GM19468 (cell line): ENCODE results near the gene CEMIP.

Experiments used
- ATAC-seq: cut with Tn5 transposase; IDR thresholded peaks from one replicate; pipeline ENCODE4 v1.9.1; 2021; ENCODE audit warnings: mild to moderate bottlenecking, moderate library complexity, moderate number of reproducible peaks; ENCODE audit not compliant: unreplicated experiment; ENCODE audit errors: extremely low read depth

CEMIP gene

GRCh38 chr15:80816049-80816653, 37.0 kb downstream of the CEMIP start:
- ATAC-seq: no peak

GRCh38 chr15:80816936-80817335, 37.8 kb downstream of the CEMIP start:
- ATAC-seq: no peak

GRCh38 chr15:80817901-80818300, 38.7 kb downstream of the CEMIP start:
- no peak for ATAC-seq

- no peak for ATAC-seq
These were observed 39.8 kb downstream of the CEMIP start for GRCh38 chr15:80819001-80819400.

- ATAC-seq: no peak
These were observed 40.9 kb downstream of the CEMIP start for GRCh38 chr15:80820092-80820491.

GRCh38 chr15:80822256-80822655, 43.1 kb downstream of the CEMIP start:
- ATAC-seq: no peak

- ATAC-seq: no peak
These were observed 43.5 kb downstream of the CEMIP start for GRCh38 chr15:80822676-80823075.

- ATAC-seq: no peak
These were observed 44.0 kb downstream of the CEMIP start for GRCh38 chr15:80823120-80823519.

GRCh38 chr15:80823995-80824394, 44.8 kb downstream of the CEMIP start:
- no peak for ATAC-seq

GRCh38 chr15:80825361-80826030, 46.3 kb downstream of the CEMIP start:
- ATAC-seq: no peak

- no peak for ATAC-seq
These were observed 49.6 kb downstream of the CEMIP start for GRCh38 chr15:80828796-80829195.

GRCh38 chr15:80830677-80831076, 51.5 kb downstream of the CEMIP start:
- ATAC-seq: no peak

GRCh38 chr15:80831192-80831591, 52.0 kb downstream of the CEMIP start:
- no peak for ATAC-seq

- ATAC-seq: no peak
These were observed 52.5 kb downstream of the CEMIP start for GRCh38 chr15:80831606-80832224.

GRCh38 chr15:80832686-80833085, 53.5 kb downstream of the CEMIP start:
- no peak for ATAC-seq

GRCh38 chr15:80834402-80834801, 55.2 kb downstream of the CEMIP start:
- ATAC-seq: no peak

GRCh38 chr15:80834906-80835305, 55.7 kb downstream of the CEMIP start:
- no peak for ATAC-seq

- no peak for ATAC-seq
These were observed 56.2 kb downstream of the CEMIP start for GRCh38 chr15:80835336-80835735.

GRCh38 chr15:80836223-80836622, 57.1 kb downstream of the CEMIP start:
- ATAC-seq: no peak

GRCh38 chr15:80837006-80837405, 57.8 kb downstream of the CEMIP start:
- ATAC-seq: no peak

- ATAC-seq: no peak
These were observed 58.8 kb downstream of the CEMIP start for GRCh38 chr15:80838012-80838411.

- no peak for ATAC-seq
These were observed 59.5 kb downstream of the CEMIP start for GRCh38 chr15:80838666-80839065.
